Transverse colon (tissue), 4 donors: ENCODE measurements around the gene PIGX. TPM values are rescaled to one million over a fixed set of nuclear protein-coding genes. Genes with fewer than 3 reads are reported as not detected.

Experiments used
- DNase-seq: peaks from one replicate; pipeline ENCODE4 v3.0.0-alpha.2; 2019
- H3K27ac ChIP-seq, 4 donors: fragments of 200-600 bp; sonication (generic); 2 replicates each; pipeline ENCODE4 v1.5.1; 2016 to 2018; ENCODE audit warnings: inconsistent platforms in 4 of 4
- H3K27me3 ChIP-seq: fragments of 200-600 bp; sonication (generic); 2 replicates; pipeline ENCODE4 v1.5.1; 2017; ENCODE audit warnings: inconsistent platforms
- H3K36me3 ChIP-seq, 4 donors: fragments of 200-600 bp; sonication (generic); 2 replicates each; pipeline ENCODE4 v1.5.1; 2017 to 2019; ENCODE audit warnings: inconsistent platforms in 4 of 4
- H3K4me1 ChIP-seq, 4 donors: fragments of 200-600 bp; sonication (generic); 2 replicates each; pipeline ENCODE4 v1.5.1; 2017 to 2020; ENCODE audit warnings: inconsistent platforms in 4 of 4
- H3K4me3 ChIP-seq, 4 donors: fragments of 200-600 bp; sonication (generic); 1 replicate in 1 of 4; 2 replicates in 3 of 4; pipeline versions ENCODE4 v1.5.1 to v1.6.1; 2017 to 2019; ENCODE audit warnings: inconsistent platforms in 4 of 4
- H3K9me3 ChIP-seq, 2 donors: fragments of 200-600 bp; sonication (generic); 2 replicates each; pipeline ENCODE4 v1.5.1; 2017 to 2019; ENCODE audit warnings: inconsistent platforms in 2 of 2
- EP300 ChIP-seq: sonication (generic); formaldehyde crosslinking; IDR thresholded peaks from one replicate; pipeline ENCODE4 v1.6.1; 2017; ENCODE audit warnings: antibody characterized with exemption, low read depth
- POLR2A ChIP-seq: fragments of 450-650 bp; IDR thresholded peaks from one replicate; pipeline ENCODE4 v1.6.1; 2016; ENCODE audit warnings: antibody characterized with exemption, mild to moderate bottlenecking, moderate library complexity
- POLR2AphosphoS5 ChIP-seq, 3 donors: sonication (generic); formaldehyde crosslinking; IDR thresholded peaks; one replicate each; pipeline ENCODE4 v1.6.1; 2016; ENCODE audit warnings: antibody characterized with exemption in 3 of 3
- WGBS, 2 donors: methylation state at CpG; one replicate each; pipeline ENCODE4 v1.1.5; 2018; ENCODE audit warnings: low coverage in 1 of 2; 5-methylcytosine and 5-hydroxymethylcytosine counted together
- in situ Hi-C, 4 donors: fragments of 200-750 bp; cut with MboI; loops; one replicate each; pipeline versions ENCODE4 v1.15.0 to v1.15.1; 2017; ENCODE audit warnings: low sequenced_read_pairs in 3 of 4, low pct_ligation_motif_present in 1 of 4, low pct_unique_long_range_greater_than_20kb in 1 of 4
- intact Hi-C: fragments of 100-400 bp; cut with DNase I; formaldehyde crosslinking; loops from one replicate; pipeline ENCODE4 v1.15.1; 2023; ENCODE audit warnings: low total_unique reads
- total RNA-seq, 4 donors: library from RNA; depleted of rRNA; stranded (reverse); fragments of >200 nt; gene quantifications; one replicate each; pipeline ENCODE4 v1.1.0, GENCODE V29; 2016
- TF ChIP-seq, protein P1 (sequence below), 5 experiments: fragments of 200-600 bp in 3 of 5; fragments of 450-650 bp in 2 of 5; sonication (generic) in 3 of 5; IDR thresholded peaks; 1 replicate in 2 of 5; 2 replicates in 3 of 5; pipeline ENCODE4 v1.5.1; 2016 to 2017; ENCODE audit warnings: antibody characterized with exemption in 5 of 5, inconsistent platforms in 3 of 5, mild to moderate bottlenecking in 2 of 5, moderate library complexity in 1 of 5

The PIGX gene
- total RNA-seq, 4 donors from 2014 or later, result 4.0 to 36.3 (median 23.6) TPM

DNA sequence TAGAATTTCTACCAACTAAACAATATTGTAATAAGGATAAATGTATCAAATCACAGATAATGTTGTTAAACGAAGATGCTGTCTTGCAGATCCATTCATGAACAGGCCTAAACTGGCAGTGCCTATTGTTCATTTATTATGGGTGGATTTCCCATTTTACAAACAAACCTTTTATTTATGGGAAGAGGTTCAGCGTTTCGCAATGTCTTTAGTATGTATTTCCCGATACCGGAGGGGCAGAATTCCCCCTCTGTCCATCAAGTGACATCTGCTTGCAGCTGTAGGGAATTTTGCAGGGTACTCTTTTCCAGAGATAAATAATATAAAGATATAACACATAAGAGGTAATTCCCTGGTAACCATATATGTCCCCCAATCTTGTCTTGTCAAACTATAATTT lies 5.8 kb upstream of the PIGX start:
- TF ChIP-seq POLR2A, result no peak
- TF ChIP-seq, protein P1, sequence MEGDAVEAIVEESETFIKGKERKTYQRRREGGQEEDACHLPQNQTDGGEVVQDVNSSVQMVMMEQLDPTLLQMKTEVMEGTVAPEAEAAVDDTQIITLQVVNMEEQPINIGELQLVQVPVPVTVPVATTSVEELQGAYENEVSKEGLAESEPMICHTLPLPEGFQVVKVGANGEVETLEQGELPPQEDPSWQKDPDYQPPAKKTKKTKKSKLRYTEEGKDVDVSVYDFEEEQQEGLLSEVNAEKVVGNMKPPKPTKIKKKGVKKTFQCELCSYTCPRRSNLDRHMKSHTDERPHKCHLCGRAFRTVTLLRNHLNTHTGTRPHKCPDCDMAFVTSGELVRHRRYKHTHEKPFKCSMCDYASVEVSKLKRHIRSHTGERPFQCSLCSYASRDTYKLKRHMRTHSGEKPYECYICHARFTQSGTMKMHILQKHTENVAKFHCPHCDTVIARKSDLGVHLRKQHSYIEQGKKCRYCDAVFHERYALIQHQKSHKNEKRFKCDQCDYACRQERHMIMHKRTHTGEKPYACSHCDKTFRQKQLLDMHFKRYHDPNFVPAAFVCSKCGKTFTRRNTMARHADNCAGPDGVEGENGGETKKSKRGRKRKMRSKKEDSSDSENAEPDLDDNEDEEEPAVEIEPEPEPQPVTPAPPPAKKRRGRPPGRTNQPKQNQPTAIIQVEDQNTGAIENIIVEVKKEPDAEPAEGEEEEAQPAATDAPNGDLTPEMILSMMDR (IDR thresholded peaks at IDR 0.05), result no peak
- no peak for TF ChIP-seq EP300
- TF ChIP-seq POLR2AphosphoS5 (IDR thresholded peaks at IDR 0.05), result no peak
- H3K4me3 ChIP-seq, result no peak overlapping the region
- H3K4me1 ChIP-seq, result peaks cover 3 to 5% (median 4%) of the 10 kb centered on the region in 4 donors
- WGBS, 2 donors, result 63 to 79% methylated on average over 5 of the region's 5 CpGs
- H3K9me3 ChIP-seq, result no peaks in the 10 kb centered on the region
- no peaks in the 10 kb centered on the region for H3K27me3 ChIP-seq
- no peaks in the 10 kb centered on the region for H3K36me3 ChIP-seq
- in situ Hi-C loops, result no loop called here
- no peak overlapping the region for H3K27ac ChIP-seq
- intact Hi-C loops, result no loop called here
- no peak for DNase-seq

DNA sequence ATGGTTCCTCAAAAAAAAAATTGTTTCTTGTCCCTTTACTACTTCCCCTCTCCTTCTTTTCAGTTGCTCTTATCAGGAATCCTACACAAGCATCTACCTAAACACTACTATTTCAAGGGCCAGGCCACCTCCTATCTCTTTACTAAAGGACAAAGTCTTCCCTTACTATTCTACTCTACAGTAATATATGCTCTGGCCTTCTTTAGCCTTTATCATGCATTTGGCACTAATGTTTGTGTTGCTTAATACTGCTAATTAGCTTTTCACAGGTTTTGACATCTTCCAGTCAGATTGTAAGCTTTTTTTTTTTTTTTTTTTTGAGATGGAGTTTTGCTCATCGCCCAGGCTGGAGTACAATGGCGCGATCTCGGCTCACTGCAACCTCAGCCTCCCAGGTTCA lies 5.4 kb upstream of the PIGX start:
- no peak for DNase-seq
- 83 to 100% methylated on average over 2 to 4 of the region's 4 CpGs for WGBS, 2 donors
- Histone ChIP-seq H3K27ac (no peak overlapping the region), H3K4me1 (peaks cover 4 to 9% (median 7%) of the 10 kb centered on the region in 4 donors), H3K36me3 (no peaks in the 10 kb centered on the region), H3K9me3 (no peaks in the 10 kb centered on the region), H3K27me3 (no peaks in the 10 kb centered on the region), H3K4me3 (no peak overlapping the region)
- intact Hi-C loops (no loop called here), in situ Hi-C loops (no loop called here)
- TF ChIP-seq EP300, result no peak
- TF ChIP-seq, protein P1 (IDR thresholded peaks at IDR 0.05), result no peak
- no peak for TF ChIP-seq POLR2A
- TF ChIP-seq POLR2AphosphoS5 (IDR thresholded peaks at IDR 0.05), result no peak

DNA sequence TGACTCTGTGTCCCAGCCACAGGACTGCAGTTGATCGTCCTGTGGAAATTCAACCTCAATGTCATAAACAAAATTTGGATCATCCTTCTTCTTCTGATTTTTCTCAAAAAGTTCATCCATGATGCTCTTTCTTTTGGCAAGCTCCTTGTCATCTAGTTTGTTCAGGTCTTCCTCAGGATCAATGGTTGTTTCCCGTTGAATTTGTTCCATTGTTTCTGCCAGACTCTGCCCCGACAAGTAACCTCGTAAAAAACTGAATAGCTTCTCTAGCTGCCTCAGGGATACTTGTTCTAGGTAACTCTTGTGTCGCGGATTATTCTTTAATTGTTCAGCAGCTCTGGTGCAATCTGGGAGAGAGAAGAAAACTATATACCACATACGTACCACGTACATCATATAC lies 4.6 kb upstream of the PIGX start:
- WGBS, 2 donors, result 82 to 86% methylated on average over 8 of the region's 8 CpGs
- in situ Hi-C loops, result no loop called here

DNA sequence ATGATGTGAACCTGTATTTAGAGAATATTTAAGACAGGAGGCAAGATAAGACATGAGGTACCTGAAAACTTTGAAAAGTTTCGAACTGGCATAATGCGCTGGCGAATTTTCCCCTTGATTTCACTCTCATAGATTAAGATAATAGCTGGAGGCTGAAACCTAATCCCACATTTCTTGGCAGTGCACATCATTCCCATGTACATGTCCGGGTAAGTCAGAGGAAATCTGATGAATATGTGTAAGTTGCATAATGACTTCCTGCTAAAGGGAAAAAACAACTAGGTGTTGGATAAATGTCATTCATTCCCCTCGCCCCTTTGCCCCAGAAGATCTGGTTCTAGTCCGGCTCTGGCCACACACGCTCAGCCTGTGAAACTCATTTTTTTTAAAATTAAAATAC lies 3.7 kb upstream of the PIGX start:
- Histone ChIP-seq H3K4me1 (peaks cover 4 to 15% (median 14%) of the 10 kb centered on the region in 4 donors), H3K4me3 (no peak overlapping the region), H3K36me3 (no peaks in the 10 kb centered on the region), H3K27ac (no peak overlapping the region), H3K27me3 (no peaks in the 10 kb centered on the region), H3K9me3 (no peaks in the 10 kb centered on the region)
- WGBS, 2 donors, result 74 to 83% methylated on average over 6 to 7 of the region's 7 CpGs
- intact Hi-C loops, result loop anchor here (1.0 kb wide), 1 partner anchor 43 kb away; no protein-coding TSS in a partner anchor
- no peak for DNase-seq
- in situ Hi-C loops, result no loop called here
- TF ChIP-seq POLR2AphosphoS5 (IDR thresholded peaks at IDR 0.05), result no peak
- TF ChIP-seq, protein P1 (IDR thresholded peaks at IDR 0.05), result no peak

More for the DNA sequence above, 4.6 kb upstream of the PIGX start:
- intact Hi-C loops, result no loop called here
- Histone ChIP-seq H3K9me3 (no peaks in the 10 kb centered on the region), H3K4me1 (peaks cover 4 to 9% (median 7%) of the 10 kb centered on the region in 4 donors), H3K27me3 (no peaks in the 10 kb centered on the region), H3K4me3 (no peak overlapping the region), H3K27ac (no peak overlapping the region), H3K36me3 (no peaks in the 10 kb centered on the region)
- TF ChIP-seq POLR2AphosphoS5 (IDR thresholded peaks at IDR 0.05) (no peak), EP300 (no peak), POLR2A (no peak)
- TF ChIP-seq, protein P1 (IDR thresholded peaks at IDR 0.05), result no peak
- no peak for DNase-seq
